OCI-M1 (cell line): ENCODE results near the gene BNC2.

ENCODE experiments used
- DNase-seq: peaks from one replicate; lab custom pipeline; 2025; lab: John Stamatoyannopoulos, UW

BNC2 gene

GRCh38 chr9:16869131-16869881 is 1.2 kb downstream of the BNC2 start:
- DNase-seq = no peak

- DNase-seq = no peak
Observed at GRCh38 chr9:16868701-16869100, 1.8 kb downstream of the BNC2 start.

- no peak for DNase-seq
Observed at GRCh38 chr9:16867576-16868311, 2.7 kb downstream of the BNC2 start.

- no peak for DNase-seq
Observed at GRCh38 chr9:16866587-16866986, 3.9 kb downstream of the BNC2 start.

GRCh38 chr9:16864649-16865434 is 5.6 kb downstream of the BNC2 start:
- no peak for DNase-seq

GRCh38 chr9:16848179-16848578 is 22.3 kb downstream of the BNC2 start:
- no peak for DNase-seq

- DNase-seq = no peak
Observed at GRCh38 chr9:16846986-16847385, 23.5 kb downstream of the BNC2 start.

- no peak for DNase-seq
Observed at GRCh38 chr9:16846367-16846766, 24.1 kb downstream of the BNC2 start.

GRCh38 chr9:16834817-16835216 is 35.7 kb downstream of the BNC2 start:
- no peak for DNase-seq

- no peak for DNase-seq
Observed at GRCh38 chr9:16833296-16833835, 37.1 kb downstream of the BNC2 start.

GRCh38 chr9:16832101-16832500 is 38.4 kb downstream of the BNC2 start:
- DNase-seq = no peak

- DNase-seq = no peak
Observed at GRCh38 chr9:16830806-16831205, 39.7 kb downstream of the BNC2 start.

GRCh38 chr9:16828340-16829281 is 41.9 kb downstream of the BNC2 start:
- no peak for DNase-seq

GRCh38 chr9:16825971-16826625 is 44.4 kb downstream of the BNC2 start:
- no peak for DNase-seq

- DNase-seq = no peak
Observed at GRCh38 chr9:16825331-16825725, 45.1 kb downstream of the BNC2 start.

GRCh38 chr9:16824545-16825330 is 45.7 kb downstream of the BNC2 start:
- DNase-seq = peak; percentile 5

GRCh38 chr9:16823906-16824305 is 46.6 kb downstream of the BNC2 start:
- peak; percentile 49 for DNase-seq

- no peak for DNase-seq
Observed at GRCh38 chr9:16821344-16821743, 49.1 kb downstream of the BNC2 start.

- no peak for DNase-seq
Observed at GRCh38 chr9:16817514-16817913, 53.0 kb downstream of the BNC2 start.

- no peak for DNase-seq
Observed at GRCh38 chr9:16817002-16817401, 53.5 kb downstream of the BNC2 start.
